22Rv1 (cell line): ENCODE measurements around the gene ABCA4.

Source experiments
- H3K27ac ChIP-seq: fragments of 450-650 bp; 2 replicates; pipeline ENCODE4 v1.5.1; 2017
- ZFX ChIP-seq: fragments of 450-650 bp; IDR thresholded peaks from 2 replicates; pipeline ENCODE4 v1.6.1; 2017; ENCODE audit warnings: antibody characterized with exemption, borderline replicate concordance
- TF ChIP-seq, protein P1 (sequence below): fragments of 450-650 bp; IDR thresholded peaks from 2 replicates; pipeline ENCODE4 v1.5.1; 2017; ENCODE audit warnings: mild to moderate bottlenecking

The ABCA4 gene

DNA sequence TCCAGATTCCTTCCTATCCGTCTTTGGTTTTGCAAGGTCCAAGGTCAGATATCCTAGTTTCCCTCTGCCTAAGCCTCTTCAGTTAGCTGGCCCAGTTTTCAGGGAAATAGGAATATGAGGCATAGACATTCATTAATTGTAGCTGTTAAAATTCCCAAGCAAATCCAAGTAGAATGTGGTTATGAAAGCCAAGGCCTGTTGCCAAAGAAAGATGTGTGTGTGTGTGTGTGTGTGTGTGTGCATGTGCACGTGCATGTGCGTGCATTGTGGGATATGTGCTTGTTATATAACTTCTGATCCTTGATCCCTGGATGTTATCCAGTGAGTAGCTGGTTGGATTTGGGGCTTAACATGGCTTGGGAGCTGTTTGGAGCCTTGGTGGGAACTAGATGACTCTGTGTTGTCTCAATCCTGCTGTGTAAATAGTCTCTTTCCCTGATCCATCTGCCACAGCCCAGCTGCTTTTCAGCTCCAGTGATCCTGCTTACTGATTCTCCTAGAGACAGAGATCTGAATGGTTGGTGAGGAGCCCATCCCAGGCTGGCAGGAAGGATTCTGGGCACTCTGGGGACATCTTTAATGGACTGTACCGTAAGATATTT is 141.1 kb downstream of the ABCA4 start:
- H3K27ac ChIP-seq = no peak overlapping the region
- TF ChIP-seq, protein P1, sequence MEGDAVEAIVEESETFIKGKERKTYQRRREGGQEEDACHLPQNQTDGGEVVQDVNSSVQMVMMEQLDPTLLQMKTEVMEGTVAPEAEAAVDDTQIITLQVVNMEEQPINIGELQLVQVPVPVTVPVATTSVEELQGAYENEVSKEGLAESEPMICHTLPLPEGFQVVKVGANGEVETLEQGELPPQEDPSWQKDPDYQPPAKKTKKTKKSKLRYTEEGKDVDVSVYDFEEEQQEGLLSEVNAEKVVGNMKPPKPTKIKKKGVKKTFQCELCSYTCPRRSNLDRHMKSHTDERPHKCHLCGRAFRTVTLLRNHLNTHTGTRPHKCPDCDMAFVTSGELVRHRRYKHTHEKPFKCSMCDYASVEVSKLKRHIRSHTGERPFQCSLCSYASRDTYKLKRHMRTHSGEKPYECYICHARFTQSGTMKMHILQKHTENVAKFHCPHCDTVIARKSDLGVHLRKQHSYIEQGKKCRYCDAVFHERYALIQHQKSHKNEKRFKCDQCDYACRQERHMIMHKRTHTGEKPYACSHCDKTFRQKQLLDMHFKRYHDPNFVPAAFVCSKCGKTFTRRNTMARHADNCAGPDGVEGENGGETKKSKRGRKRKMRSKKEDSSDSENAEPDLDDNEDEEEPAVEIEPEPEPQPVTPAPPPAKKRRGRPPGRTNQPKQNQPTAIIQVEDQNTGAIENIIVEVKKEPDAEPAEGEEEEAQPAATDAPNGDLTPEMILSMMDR = no peak
- TF ChIP-seq ZFX = no peak

DNA sequence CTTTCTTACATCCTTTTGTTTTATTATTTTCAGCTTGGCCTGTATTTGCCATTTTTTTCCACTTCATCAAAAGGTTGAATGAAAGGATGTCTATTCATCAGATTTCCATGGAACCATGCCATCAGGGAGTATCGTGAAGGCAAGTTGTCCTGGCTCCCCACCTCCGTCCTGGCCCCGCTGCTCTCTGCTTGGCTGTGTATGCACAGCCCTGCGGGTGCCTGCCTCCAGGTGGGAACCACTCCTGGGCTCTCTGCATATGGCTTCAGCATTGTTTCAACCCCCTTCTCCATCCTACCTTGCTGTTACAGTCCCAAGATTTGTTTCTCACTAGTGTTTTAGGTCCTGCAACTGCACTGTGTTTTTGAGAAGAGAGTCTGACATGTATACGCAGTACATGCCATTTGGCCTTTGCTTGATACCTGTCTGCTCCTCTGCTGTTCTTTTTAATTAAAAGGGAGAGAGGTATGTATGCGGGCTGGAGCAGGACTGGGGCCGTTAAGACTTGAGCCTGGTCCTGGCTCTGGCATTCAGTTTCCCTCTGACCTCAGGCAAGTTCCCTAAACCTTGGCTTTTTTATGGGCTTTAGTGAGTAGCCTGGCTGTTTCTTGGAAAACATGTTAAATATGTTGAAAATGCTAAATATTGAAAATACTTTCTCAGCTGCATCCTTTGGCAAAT is 141.8 kb downstream of the ABCA4 start:
- TF ChIP-seq, protein P1 = no peak
- TF ChIP-seq ZFX = no peak
- H3K27ac ChIP-seq = no peak overlapping the region

DNA sequence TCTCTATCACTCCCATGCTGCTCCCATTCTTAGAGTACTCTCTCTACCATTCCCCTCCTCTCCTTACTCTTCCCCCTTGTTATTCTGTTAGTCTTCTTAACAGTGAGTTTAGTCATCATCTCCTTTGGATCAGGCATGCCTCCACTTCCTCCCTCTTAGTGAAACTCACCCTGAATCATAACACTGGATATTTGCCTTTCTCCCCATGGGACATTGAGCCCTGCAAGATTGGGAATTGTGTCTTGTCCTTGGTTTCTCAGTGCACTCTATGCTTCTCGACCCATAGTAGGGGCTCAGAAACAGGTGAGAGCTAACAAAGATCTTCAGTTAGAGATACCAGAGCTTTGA is 143.4 kb downstream of the ABCA4 start:
- no peak overlapping the region for H3K27ac ChIP-seq
- TF ChIP-seq, protein P1 = no peak
- no peak for TF ChIP-seq ZFX

DNA sequence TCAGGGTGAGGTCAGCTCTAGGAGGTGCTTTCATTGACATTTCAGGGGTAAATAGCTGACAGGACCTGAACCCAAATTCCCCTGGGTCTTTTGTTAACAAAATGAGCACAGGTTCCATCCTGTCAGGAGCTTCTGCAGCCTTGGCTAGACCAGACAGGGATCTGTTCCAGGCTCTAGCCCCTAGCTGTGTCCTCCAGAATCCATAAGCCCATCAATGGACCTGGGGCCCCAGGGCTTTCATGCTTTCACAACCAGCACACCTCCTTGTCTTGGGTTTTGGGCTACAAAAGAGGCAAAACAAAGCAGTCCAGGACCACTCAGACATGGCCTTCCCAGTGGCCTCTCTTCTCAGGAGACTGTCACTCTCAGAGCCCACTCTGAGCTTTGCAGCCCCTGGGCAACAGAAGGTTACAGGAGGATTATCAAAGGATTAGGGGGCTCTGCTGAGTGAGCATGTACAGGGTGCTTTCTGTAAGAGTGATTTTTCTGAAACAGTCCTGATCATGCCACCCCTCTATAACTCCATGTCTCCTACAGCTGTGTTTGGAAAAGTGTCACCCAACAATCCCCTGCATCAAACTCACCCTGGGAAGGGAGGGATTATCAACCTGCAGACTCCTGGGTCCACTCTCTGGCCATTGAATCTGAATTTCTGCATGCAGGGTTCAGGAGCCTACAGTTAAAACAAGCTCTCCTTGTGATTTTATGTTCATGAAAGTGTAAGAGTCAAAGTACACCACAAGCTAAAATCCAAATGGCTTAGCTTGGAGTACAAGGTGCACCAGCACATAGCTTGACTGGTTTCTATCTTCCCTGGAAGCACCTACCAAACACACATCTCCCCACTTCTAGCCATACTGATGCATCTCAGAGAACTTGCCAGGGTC is 144.0 kb downstream of the ABCA4 start:
- H3K27ac ChIP-seq = no peak overlapping the region
- no peak for TF ChIP-seq ZFX
- TF ChIP-seq, protein P1 = no peak

DNA sequence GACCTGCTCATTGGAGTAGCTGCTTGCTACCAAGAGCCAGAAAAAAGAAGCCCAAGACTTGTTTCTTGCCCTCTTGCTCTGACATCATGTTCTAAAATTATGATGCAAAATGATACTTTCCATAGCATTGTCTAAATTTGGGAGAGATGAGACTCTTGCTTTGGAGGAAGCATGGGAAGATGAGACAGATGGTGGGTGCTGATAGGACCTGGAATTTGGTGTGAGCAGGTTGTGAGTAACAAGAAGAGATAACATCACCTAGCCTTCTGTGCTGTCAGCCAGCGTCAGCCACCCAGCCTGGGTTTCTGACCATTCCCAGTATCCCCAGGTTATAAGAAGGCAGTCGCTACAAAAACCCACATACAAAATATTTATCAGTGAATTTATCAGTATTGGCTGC is 144.7 kb downstream of the ABCA4 start:
- H3K27ac ChIP-seq = no peak overlapping the region
- TF ChIP-seq, protein P1 = no peak
- TF ChIP-seq ZFX = no peak

DNA sequence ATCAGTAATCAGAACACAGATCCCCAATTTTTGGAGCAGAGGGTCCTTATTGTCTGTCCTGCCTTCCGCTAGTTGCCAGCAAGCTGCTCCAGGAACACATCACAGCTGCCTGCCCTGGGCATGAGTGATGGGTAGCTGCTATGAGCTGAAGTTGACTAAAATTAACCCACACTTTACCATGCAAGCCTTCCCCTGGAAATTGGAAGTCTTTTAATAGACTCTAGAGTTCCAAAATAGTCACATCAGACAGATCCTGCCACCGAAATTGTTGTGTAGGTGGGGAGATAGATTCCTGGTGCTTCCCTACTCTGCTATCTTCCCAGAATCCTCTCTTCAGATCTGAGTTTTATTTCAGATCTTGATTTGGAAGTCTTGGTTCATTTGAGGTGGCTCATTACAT is 148.6 kb downstream of the ABCA4 start:
- TF ChIP-seq, protein P1 = no peak
- TF ChIP-seq ZFX = no peak
- H3K27ac ChIP-seq = no peak overlapping the region

DNA sequence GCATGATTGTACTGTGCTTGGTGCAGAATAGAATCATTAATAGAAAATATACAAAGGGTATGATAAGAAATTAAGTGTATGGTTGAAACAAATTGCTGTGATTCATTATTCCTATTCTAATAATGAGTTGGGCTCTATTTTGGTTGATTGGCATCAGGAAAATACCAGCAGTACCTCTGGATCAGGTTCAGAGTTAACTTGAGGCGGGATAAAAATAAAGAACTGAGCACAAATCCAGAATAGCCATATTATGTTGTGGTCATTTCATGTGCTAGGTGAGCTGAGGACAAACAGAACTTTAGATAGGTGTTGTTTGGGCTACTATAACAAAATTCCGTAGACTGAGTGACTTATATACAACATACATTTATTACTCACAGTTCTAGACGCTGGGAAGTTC is 151.1 kb downstream of the ABCA4 start:
- no peak overlapping the region for H3K27ac ChIP-seq
- TF ChIP-seq, protein P1 = no peak
- TF ChIP-seq ZFX = no peak
